SK-N-SH (cell line): Measurements from ENCODE around the gene CHD9. TPM values are rescaled to one million over a fixed set of nuclear protein-coding genes. Genes with fewer than 3 reads are reported as not detected.

Source experiments
- CTCF ChIA-PET: fragments of 300-600, 350-600 bp; formaldehyde crosslinking; extraction: SDS; loops from one replicate; lab custom pipeline; 2021; lab: Yijun Ruan, JAX
- POLR2A ChIA-PET: fragments of 350-600 bp; sonication (Branson Sonifier 250); formaldehyde crosslinking; extraction: SDS; loops from one replicate; lab custom pipeline; 2020; ENCODE audit warnings: antibody characterized with exemption, inconsistent platforms; lab: Yijun Ruan, JAX
- DNase-seq: peaks from one replicate; pipeline ENCODE4 v3.0.0; 2012
- H2AFZ ChIP-seq: fragments of 200-600 bp; sonication (generic); 2 replicates; pipeline ENCODE4 v1.8.1; 2016; ENCODE audit warnings: antibody characterized with exemption, mild to moderate bottlenecking, low read depth
- H3F3A ChIP-seq: fragments of 200-600 bp; sonication (generic); replicated peaks from 2 replicates; pipeline ENCODE3; 2016; ENCODE audit warnings: antibody characterized with exemption, mild to moderate bottlenecking; ENCODE audit not compliant: insufficient read depth
- H3K27ac ChIP-seq, 2 experiments: fragments of 200-500 bp in 1 of 2; fragments of 200-600 bp in 1 of 2; sonication (Bioruptor generic) in 1 of 2; sonication (generic), shearing (Covaris generic) in 1 of 2; 2 replicates each; pipeline versions ENCODE4 v1.5.1 to v1.6.1; 2014 to 2016; ENCODE audit warnings: low read depth in 2 of 2, inconsistent platforms in 1 of 2, low read length in 1 of 2, mild to moderate bottlenecking in 1 of 2, mixed read lengths in 1 of 2
- H3K27me3 ChIP-seq: fragments of 200-600 bp; sonication (generic), shearing (Covaris generic); 2 replicates; pipeline ENCODE4 v1.6.1; 2016; ENCODE audit warnings: mixed run types; ENCODE audit not compliant: insufficient read depth
- H3K36me3 ChIP-seq, 2 experiments: fragments of 200-500 bp in 1 of 2; fragments of 200-600 bp in 1 of 2; sonication (Bioruptor generic) in 1 of 2; sonication (generic) in 1 of 2; replicated peaks in 1 of 2; 2 replicates each; pipeline versions ENCODE3 to v1.5.1; 2014 to 2016; ENCODE audit warnings: low read length in 1 of 2, mild to moderate bottlenecking in 1 of 2; ENCODE audit not compliant: insufficient read depth in 2 of 2, control insufficient read depth in 1 of 2
- H3K4me1 ChIP-seq, 2 experiments: fragments of 200-500 bp in 1 of 2; fragments of 200-600 bp in 1 of 2; sonication (Bioruptor generic) in 1 of 2; sonication (generic), shearing (Covaris generic) in 1 of 2; 2 replicates each; pipeline versions ENCODE4 v1.5.1 to v1.6.1; 2014 to 2016; ENCODE audit warnings: low read depth in 1 of 2, low read length in 1 of 2, mixed run types in 1 of 2; ENCODE audit not compliant: insufficient read depth in 2 of 2, control insufficient read depth in 1 of 2
- H3K4me2 ChIP-seq: fragments of 200-600 bp; sonication (generic), shearing (Covaris generic); 2 replicates; pipeline ENCODE4 v1.6.1; 2017; ENCODE audit warnings: mixed run types
- H3K4me3 ChIP-seq, 2 experiments: fragments of 200-500 bp in 1 of 2; fragments of 200-600 bp in 1 of 2; sonication (Bioruptor generic) in 1 of 2; sonication (generic), shearing (Covaris generic) in 1 of 2; 2 replicates each; pipeline versions ENCODE4 v1.5.1 to v1.8.1; 2014 to 2016; ENCODE audit warnings: low read depth in 2 of 2, inconsistent platforms in 1 of 2, low read length in 1 of 2, mild to moderate bottlenecking in 1 of 2, mixed read lengths in 1 of 2, moderate library complexity in 1 of 2
- H3K79me2 ChIP-seq: fragments of 200-600 bp; sonication (generic); 2 replicates; pipeline ENCODE4 v1.8.1; 2017; ENCODE audit warnings: mild to moderate bottlenecking; ENCODE audit not compliant: insufficient read depth
- H3K9ac ChIP-seq: fragments of 200-600 bp; sonication (generic); 2 replicates; pipeline ENCODE4 v1.6.1; 2017; ENCODE audit warnings: mixed run types
- H3K9me2 ChIP-seq: fragments of 200-600 bp; sonication (generic); 2 replicates; pipeline ENCODE4 v1.6.1; 2017; ENCODE audit warnings: mixed run types
- H3K9me3 ChIP-seq: fragments of 200-600 bp; sonication (generic); 2 replicates; pipeline ENCODE4 v1.6.1; 2017; ENCODE audit warnings: mixed run types, mild to moderate bottlenecking, moderate library complexity
- H4K20me1 ChIP-seq: fragments of 200-600 bp; sonication (generic); 2 replicates; pipeline ENCODE4 v1.6.1; 2017; ENCODE audit warnings: mild to moderate bottlenecking, mixed run types; ENCODE audit not compliant: insufficient read depth
- ELF1 ChIP-seq: IDR thresholded peaks from 2 replicates; pipeline ENCODE4 v1.4.0; 2012
- EP300 ChIP-seq, 2 experiments: IDR thresholded peaks; 2 replicates each; pipeline versions ENCODE4 v1.4.0 to v1.6.1; 2012; ENCODE audit warnings: borderline replicate concordance in 1 of 2, low read depth in 1 of 2, low read length in 1 of 2
- FOSL2 ChIP-seq: IDR thresholded peaks from 2 replicates; pipeline ENCODE4 v1.4.0; 2012; ENCODE audit warnings: low read depth, mild to moderate bottlenecking, moderate library complexity, borderline replicate concordance
- GABPA ChIP-seq: IDR thresholded peaks from 2 replicates; pipeline ENCODE4 v1.4.0; 2012; ENCODE audit warnings: low read depth, mild to moderate bottlenecking
- GATA2 ChIP-seq: sonication (generic); formaldehyde crosslinking; IDR thresholded peaks from 2 replicates; pipeline ENCODE4 v1.5.0; 2020; ENCODE audit warnings: mild to moderate bottlenecking, missing genetic modification reagents
- NRF1 ChIP-seq: IDR thresholded peaks from 2 replicates; pipeline ENCODE4 v1.6.1; 2012; ENCODE audit warnings: low read depth, mild to moderate bottlenecking, low read length
- POLR2AphosphoS5 ChIP-seq: IDR thresholded peaks from 2 replicates; pipeline ENCODE4 v1.6.1; 2012; ENCODE audit warnings: low read depth, low read length
- RCOR1 ChIP-seq: fragments of 150-350 bp; IDR thresholded peaks from 2 replicates; pipeline ENCODE4 v1.6.1; 2017; ENCODE audit warnings: antibody characterized with exemption, low read length
- RXRA ChIP-seq: IDR thresholded peaks from 2 replicates; pipeline ENCODE4 v1.4.0; 2012; ENCODE audit warnings: low read depth, mild to moderate bottlenecking, borderline replicate concordance
- SMC3 ChIP-seq: IDR thresholded peaks from 2 replicates; pipeline ENCODE4 v1.6.1; 2012; ENCODE audit warnings: low read depth, low read length, improper control_type of control experiment
- TAF1 ChIP-seq: IDR thresholded peaks from 2 replicates; pipeline ENCODE4 v1.6.1; 2012; ENCODE audit warnings: low read depth, mild to moderate bottlenecking, low read length, moderate library complexity, borderline replicate concordance
- WGBS: methylation state at CpG from one replicate; pipeline ENCODE4 v1.1.6; 2017; ENCODE audit warnings: low lambda C conversion rate; 5-methylcytosine and 5-hydroxymethylcytosine counted together
- polyA plus RNA-seq, 3 experiments: library from polyadenylated mRNA; depleted of rRNA; stranded (reverse); fragments of >200 nt; gene quantifications; 2 replicates each; pipeline ENCODE4 v1.2.3, GENCODE V29; 2012
- TF ChIP-seq, protein P1 (sequence below): IDR thresholded peaks from 2 replicates; pipeline ENCODE4 v1.4.0; 2012; ENCODE audit warnings: low read depth, borderline replicate concordance
- TF ChIP-seq, protein P2 (sequence below): IDR thresholded peaks from 2 replicates; pipeline ENCODE4 v1.6.1; 2012; ENCODE audit warnings: mild to moderate bottlenecking, low read depth, low read length, moderate library complexity
- TF ChIP-seq, protein P3 (sequence below): fragments of 200-600 bp; sonication (generic); IDR thresholded peaks from 2 replicates; pipeline ENCODE4 v1.6.1; 2017; ENCODE audit warnings: antibody characterized with exemption, mild to moderate bottlenecking, moderate library complexity
- TF ChIP-seq, protein P4 (sequence below): IDR thresholded peaks from 2 replicates; pipeline ENCODE4 v1.4.0; 2012; ENCODE audit warnings: low read depth
- TF ChIP-seq, protein P5 (sequence below): fragments of 150-350 bp; IDR thresholded peaks from 2 replicates; pipeline ENCODE4 v1.6.1; 2016; ENCODE audit warnings: mild to moderate bottlenecking, low read depth, low read length

CHD9 gene
- polyA plus RNA-seq, 1 of the 3 experiments (the other 2 are of a cell fraction): 6.2 TPM

DNA sequence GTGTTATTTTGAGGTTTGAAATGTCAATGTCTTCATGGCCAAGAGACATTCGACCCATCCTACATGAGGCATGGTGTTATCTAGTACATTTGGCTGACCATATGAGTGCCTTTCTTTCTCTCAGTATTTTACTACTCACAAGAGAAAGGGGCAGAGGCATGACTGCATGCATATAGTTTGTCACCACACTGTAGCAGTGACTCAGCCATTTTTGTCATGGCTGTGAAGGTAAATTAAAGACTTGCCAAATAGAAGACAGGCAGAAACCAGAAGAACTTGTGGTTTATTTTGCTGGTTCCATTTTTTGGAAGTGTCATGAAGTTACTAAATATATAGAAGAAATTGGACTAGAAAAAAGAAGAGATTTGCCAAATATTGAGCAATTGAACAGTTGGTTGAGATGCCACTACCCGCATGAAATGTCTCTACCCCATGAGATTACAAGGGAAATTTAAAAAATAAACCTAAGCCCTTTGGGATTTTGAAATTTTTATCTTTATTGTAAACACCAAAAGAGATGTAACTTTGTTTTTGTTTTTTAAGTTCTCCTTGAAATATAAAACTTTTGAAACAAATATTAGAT is 170.3 kb downstream of the CHD9 start:
- no peak for DNase-seq
- peaks cover 11% of the 10 kb centered on the region for H4K20me1 ChIP-seq
- no peaks in the 10 kb centered on the region for H3K9me3 ChIP-seq
- H3K79me2 ChIP-seq: peaks cover 51% of the 10 kb centered on the region
- TF ChIP-seq GABPA: no peak
- TF ChIP-seq, protein P1, sequence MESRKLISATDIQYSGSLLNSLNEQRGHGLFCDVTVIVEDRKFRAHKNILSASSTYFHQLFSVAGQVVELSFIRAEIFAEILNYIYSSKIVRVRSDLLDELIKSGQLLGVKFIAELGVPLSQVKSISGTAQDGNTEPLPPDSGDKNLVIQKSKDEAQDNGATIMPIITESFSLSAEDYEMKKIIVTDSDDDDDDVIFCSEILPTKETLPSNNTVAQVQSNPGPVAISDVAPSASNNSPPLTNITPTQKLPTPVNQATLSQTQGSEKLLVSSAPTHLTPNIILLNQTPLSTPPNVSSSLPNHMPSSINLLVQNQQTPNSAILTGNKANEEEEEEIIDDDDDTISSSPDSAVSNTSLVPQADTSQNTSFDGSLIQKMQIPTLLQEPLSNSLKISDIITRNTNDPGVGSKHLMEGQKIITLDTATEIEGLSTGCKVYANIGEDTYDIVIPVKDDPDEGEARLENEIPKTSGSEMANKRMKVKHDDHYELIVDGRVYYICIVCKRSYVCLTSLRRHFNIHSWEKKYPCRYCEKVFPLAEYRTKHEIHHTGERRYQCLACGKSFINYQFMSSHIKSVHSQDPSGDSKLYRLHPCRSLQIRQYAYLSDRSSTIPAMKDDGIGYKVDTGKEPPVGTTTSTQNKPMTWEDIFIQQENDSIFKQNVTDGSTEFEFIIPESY: no peak
- TF ChIP-seq RCOR1: no peak
- TF ChIP-seq GATA2 (CRISPR knock-in tag): no peak
- no peak for TF ChIP-seq TAF1
- TF ChIP-seq FOSL2: no peak
- TF ChIP-seq, protein P2, sequence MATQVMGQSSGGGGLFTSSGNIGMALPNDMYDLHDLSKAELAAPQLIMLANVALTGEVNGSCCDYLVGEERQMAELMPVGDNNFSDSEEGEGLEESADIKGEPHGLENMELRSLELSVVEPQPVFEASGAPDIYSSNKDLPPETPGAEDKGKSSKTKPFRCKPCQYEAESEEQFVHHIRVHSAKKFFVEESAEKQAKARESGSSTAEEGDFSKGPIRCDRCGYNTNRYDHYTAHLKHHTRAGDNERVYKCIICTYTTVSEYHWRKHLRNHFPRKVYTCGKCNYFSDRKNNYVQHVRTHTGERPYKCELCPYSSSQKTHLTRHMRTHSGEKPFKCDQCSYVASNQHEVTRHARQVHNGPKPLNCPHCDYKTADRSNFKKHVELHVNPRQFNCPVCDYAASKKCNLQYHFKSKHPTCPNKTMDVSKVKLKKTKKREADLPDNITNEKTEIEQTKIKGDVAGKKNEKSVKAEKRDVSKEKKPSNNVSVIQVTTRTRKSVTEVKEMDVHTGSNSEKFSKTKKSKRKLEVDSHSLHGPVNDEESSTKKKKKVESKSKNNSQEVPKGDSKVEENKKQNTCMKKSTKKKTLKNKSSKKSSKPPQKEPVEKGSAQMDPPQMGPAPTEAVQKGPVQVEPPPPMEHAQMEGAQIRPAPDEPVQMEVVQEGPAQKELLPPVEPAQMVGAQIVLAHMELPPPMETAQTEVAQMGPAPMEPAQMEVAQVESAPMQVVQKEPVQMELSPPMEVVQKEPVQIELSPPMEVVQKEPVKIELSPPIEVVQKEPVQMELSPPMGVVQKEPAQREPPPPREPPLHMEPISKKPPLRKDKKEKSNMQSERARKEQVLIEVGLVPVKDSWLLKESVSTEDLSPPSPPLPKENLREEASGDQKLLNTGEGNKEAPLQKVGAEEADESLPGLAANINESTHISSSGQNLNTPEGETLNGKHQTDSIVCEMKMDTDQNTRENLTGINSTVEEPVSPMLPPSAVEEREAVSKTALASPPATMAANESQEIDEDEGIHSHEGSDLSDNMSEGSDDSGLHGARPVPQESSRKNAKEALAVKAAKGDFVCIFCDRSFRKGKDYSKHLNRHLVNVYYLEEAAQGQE: no peak
- TF ChIP-seq, protein P3, sequence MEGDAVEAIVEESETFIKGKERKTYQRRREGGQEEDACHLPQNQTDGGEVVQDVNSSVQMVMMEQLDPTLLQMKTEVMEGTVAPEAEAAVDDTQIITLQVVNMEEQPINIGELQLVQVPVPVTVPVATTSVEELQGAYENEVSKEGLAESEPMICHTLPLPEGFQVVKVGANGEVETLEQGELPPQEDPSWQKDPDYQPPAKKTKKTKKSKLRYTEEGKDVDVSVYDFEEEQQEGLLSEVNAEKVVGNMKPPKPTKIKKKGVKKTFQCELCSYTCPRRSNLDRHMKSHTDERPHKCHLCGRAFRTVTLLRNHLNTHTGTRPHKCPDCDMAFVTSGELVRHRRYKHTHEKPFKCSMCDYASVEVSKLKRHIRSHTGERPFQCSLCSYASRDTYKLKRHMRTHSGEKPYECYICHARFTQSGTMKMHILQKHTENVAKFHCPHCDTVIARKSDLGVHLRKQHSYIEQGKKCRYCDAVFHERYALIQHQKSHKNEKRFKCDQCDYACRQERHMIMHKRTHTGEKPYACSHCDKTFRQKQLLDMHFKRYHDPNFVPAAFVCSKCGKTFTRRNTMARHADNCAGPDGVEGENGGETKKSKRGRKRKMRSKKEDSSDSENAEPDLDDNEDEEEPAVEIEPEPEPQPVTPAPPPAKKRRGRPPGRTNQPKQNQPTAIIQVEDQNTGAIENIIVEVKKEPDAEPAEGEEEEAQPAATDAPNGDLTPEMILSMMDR: no peak
- no peak for TF ChIP-seq SMC3
- TF ChIP-seq RXRA: no peak
- TF ChIP-seq, protein P4, sequence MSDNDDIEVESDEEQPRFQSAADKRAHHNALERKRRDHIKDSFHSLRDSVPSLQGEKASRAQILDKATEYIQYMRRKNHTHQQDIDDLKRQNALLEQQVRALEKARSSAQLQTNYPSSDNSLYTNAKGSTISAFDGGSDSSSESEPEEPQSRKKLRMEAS: no peak
- no peak for TF ChIP-seq EP300 (IDR thresholded peaks at IDR 0.05; ENCODE audit: borderline replicate concordance in 1 of 2, low read depth in 1 of 2, low read length in 1 of 2)
- TF ChIP-seq, protein P5, sequence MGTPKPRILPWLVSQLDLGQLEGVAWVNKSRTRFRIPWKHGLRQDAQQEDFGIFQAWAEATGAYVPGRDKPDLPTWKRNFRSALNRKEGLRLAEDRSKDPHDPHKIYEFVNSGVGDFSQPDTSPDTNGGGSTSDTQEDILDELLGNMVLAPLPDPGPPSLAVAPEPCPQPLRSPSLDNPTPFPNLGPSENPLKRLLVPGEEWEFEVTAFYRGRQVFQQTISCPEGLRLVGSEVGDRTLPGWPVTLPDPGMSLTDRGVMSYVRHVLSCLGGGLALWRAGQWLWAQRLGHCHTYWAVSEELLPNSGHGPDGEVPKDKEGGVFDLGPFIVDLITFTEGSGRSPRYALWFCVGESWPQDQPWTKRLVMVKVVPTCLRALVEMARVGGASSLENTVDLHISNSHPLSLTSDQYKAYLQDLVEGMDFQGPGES: no peak
- no peak for TF ChIP-seq ELF1
- no peak for TF ChIP-seq POLR2AphosphoS5
- TF ChIP-seq NRF1: no peak
- H3K4me1 ChIP-seq: peaks cover 0 to 12% of the 10 kb centered on the region in 2 experiments; a peak in 3 of 4 replicates
- no peaks in the 10 kb centered on the region for H3K27me3 ChIP-seq
- H3K9ac ChIP-seq: no peak overlapping the region
- no peak overlapping the region for H3K27ac ChIP-seq
- no peak overlapping the region for H3K4me2 ChIP-seq
- H3K9me2 ChIP-seq: no peaks in the 10 kb centered on the region
- 91% methylated on average over 2 of the region's 2 CpGs for WGBS
- peaks cover 73 to 77% of the 10 kb centered on the region in 2 experiments for H3K36me3 ChIP-seq
- ChIA-PET POLR2A (no interaction called here), CTCF (no interaction called here)
- H2AFZ ChIP-seq: no peak overlapping the region
- H3K4me3 ChIP-seq: no peak overlapping the region
- no peaks in the 10 kb centered on the region for H3F3A ChIP-seq
